ENCODE measurements around the gene CPLANE2.

- TF ChIP-seq CTCF (IDR thresholded peaks at IDR 0.05) (peak; percentile 83 to 90 (median 86)), POLR2A (IDR thresholded peaks at IDR 0.05) (no peak), POLR2AphosphoS5 (IDR thresholded peaks at IDR 0.05) (peak in 1 of 3 donors; percentile 36)
These were observed 7.1 kb upstream of the CPLANE2 start for GRCh38 chr1:16243936-16244649.

All from transverse colon (tissue), 4 donors.